AG10803 (cell line): ENCODE results near the gene LRP10.
"Not testable (repeated sequence)": the region's sequence is repeated elsewhere in the genome, so short reads cannot be mapped to it uniquely, and the experiment has no call there.

Source experiments
- DNase-seq: peaks from one replicate; pipeline ENCODE4 v3.0.0; 2010; ENCODE audit warnings: low read depth
- H3K4me3 ChIP-seq: 2 replicates; pipeline ENCODE4 v1.5.1; 2011; ENCODE audit warnings: mild to moderate bottlenecking, low read length, control low read depth
- TF ChIP-seq, protein P1 (sequence below): conservative IDR thresholded peaks from 2 replicates; pipeline ENCODE4 v1.5.1; 2011; ENCODE audit warnings: mild to moderate bottlenecking, low read length, control low read depth, inconsistent platforms

The LRP10 gene

DNA sequence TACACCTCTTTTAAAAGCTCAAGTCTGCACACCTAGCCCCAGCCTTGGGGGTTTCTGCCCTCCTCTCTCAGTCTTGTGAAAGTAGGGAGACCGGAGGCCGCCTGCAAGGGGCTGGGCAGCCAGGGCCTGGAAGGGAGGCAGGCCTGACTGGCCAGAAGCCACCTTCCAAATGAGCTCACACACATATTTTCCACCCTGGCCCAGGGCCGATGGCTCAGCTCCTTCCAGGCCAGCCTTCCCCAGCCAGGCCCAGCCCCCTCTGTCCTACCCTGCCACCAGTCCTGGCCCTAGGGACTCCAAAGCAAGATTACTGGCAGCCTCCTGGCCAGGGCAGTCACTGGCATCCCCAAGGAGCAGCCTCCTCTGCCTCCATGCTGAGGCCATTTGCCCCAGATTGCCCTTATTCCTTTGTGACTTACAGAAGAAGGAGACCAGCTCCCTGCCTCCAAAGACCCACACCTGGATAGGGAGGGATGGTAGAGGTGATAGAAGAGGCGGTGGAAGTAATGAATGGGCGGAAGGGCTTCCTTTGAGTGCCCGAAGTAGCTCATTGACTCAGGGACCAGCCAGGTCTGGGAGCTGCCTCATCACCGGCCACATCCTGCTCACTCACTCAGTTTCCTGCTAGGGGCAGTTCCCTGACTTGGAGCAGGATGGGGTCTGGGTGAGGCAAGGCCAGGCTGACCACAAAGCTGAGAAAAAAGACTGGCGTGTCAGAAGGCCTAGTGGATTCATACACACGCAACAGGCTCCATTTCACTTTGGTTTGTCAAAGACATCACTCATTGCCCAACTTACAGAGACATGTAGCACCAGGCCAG lies 20.4 kb upstream of the LRP10 start:
- peak overlapping the region; percentile 46 for H3K4me3 ChIP-seq
- peak; percentile 99 for DNase-seq
- TF ChIP-seq, protein P1, sequence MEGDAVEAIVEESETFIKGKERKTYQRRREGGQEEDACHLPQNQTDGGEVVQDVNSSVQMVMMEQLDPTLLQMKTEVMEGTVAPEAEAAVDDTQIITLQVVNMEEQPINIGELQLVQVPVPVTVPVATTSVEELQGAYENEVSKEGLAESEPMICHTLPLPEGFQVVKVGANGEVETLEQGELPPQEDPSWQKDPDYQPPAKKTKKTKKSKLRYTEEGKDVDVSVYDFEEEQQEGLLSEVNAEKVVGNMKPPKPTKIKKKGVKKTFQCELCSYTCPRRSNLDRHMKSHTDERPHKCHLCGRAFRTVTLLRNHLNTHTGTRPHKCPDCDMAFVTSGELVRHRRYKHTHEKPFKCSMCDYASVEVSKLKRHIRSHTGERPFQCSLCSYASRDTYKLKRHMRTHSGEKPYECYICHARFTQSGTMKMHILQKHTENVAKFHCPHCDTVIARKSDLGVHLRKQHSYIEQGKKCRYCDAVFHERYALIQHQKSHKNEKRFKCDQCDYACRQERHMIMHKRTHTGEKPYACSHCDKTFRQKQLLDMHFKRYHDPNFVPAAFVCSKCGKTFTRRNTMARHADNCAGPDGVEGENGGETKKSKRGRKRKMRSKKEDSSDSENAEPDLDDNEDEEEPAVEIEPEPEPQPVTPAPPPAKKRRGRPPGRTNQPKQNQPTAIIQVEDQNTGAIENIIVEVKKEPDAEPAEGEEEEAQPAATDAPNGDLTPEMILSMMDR: no peak; the same call in 1 of the 2 replicates

- not testable (repeated sequence) for DNase-seq, H3K4me3 ChIP-seq
Measured at GRCh38 chr14:22852178-22852577, 19.4 kb upstream of the LRP10 start.

GRCh38 chr14:22852599-22852939 lies 19.0 kb upstream of the LRP10 start:
- no peak overlapping the region for H3K4me3 ChIP-seq
- TF ChIP-seq, protein P1: no peak
- no peak for DNase-seq

DNA sequence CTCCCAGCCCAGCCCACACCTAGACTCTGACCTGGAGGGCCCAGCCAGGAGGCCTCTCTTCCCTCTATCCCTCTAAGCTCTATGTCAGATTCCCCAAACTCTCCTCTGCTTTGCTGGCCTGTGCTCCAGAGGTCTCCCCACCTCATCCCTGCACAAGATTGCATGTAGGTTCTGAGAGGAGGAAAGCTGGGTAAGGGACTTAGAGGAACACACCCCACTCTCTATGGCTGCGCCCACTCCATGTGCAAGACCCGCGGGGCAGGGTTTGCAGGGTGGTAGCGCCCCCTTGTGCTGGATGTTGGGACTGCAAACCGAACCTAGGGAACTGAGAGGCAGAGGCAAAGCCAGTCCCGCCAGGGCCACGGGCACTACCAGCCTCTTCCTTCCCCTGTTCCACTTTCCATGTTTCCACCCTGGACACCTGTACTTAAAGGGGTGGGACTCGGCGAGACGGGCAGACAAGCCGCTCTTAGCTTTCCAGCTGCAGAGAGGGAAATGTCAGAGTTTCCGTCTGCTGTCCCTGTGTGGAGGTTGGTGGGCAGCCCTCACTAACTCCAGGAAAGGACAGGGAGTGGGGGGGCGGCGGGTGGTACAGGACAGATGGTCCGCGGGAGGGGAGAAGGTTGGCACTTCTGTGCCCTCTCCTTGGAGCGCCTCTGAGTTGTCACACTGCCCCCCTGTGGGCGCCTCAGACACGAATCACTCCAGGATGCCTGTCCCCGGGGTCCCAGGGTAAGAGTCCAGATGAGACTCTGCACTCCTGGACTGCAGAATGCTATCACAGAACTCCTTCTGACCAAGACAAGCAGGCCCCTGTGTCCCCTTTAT lies 18.4 kb upstream of the LRP10 start:
- H3K4me3 ChIP-seq: peak overlapping the region; percentile 55
- peak; percentile 84 for DNase-seq
- TF ChIP-seq, protein P1: peak; percentile 88

DNA sequence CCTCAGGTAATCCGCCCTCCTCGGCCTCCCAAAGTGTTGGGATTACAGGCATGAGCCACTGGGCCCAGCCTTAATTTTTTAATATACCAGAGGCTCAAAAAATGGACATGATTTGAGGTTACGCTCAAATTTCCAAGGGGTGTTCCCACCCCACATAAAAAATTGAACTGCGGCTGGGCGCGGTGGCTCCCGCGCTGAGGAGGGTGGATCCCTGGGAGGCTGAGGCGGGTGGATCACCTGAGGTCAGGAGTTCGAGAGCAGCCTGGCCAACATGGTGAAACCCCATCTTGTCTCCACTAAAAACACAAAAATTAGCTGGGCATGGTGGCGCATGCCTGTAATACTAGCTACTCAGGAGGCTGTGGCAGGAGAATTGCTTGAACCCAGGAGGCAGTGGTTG lies 17.2 kb upstream of the LRP10 start:
- not testable (repeated sequence) for DNase-seq, H3K4me3 ChIP-seq

- TF ChIP-seq, protein P1: no peak
- H3K4me3 ChIP-seq: no peak overlapping the region
- no peak for DNase-seq
Measured at GRCh38 chr14:22854963-22855724, 16.4 kb upstream of the LRP10 start.

- DNase-seq: no peak
- H3K4me3 ChIP-seq: no peak overlapping the region
- TF ChIP-seq, protein P1: no peak
Measured at GRCh38 chr14:22856428-22856827, 15.1 kb upstream of the LRP10 start.

GRCh38 chr14:22860377-22860776 lies 11.2 kb upstream of the LRP10 start:
- not testable (repeated sequence) for H3K4me3 ChIP-seq, DNase-seq
